ENCODE measurements around the gene ATXN7L2. TPM values are rescaled to one million over a fixed set of nuclear protein-coding genes. Genes with fewer than 3 reads are reported as not detected.

The ATXN7L2 gene
- total RNA-seq, 1 experiment from 2014 or later: 5.0 TPM

GRCh38 chr1:109498161-109498801, 14.6 kb downstream of the ATXN7L2 start:
- DNase-seq (ENCODE audit: low read depth): peak; percentile 33

- DNase-seq (ENCODE audit: low read depth): no peak
These were observed 15.4 kb downstream of the ATXN7L2 start for GRCh38 chr1:109499081-109499480.

DNA sequence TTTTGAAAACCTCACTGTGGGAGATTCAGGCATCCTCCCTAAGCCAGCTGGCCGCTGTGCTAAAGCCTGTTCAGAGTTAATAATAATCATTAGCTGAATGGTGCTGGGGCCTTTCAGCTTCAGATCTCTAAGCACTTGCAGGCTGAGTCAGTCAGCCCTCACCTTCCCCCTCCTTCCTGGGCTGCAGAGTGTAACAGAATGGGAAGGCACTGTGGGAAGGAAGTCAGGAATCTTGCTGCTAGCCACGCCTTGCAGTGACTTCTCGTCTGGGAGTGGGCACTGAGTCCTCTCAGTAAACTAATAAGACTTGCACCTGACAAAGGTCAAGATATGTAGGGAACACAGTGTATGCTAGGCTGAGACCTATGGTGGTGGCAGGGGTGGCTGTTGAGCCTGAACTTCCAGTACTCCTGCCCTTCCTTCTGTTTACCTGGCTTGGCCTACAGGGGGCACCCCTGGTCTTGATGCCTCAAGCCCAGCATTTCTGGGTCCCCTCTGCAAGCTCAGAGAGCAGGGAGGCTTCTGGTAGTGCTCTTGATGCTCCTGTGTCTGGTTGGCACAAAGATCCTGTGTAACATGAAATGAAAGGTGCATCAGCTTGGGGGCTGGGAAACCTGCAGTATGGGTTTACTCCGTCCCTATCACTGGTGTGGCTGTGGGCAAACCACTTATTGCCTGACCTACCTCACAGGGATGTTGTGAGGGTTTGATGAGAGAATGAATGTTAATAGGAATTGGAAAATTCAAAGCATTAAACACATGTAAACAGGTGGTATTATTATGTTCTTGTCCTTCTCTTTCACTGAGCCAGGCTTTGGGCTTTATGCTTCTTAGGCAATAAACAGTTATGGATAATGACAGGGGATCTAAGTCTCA, 16.2 kb downstream of the ATXN7L2 start:
- DNase-seq (ENCODE audit: low read depth): peak; percentile 41

GRCh38 chr1:109500941-109501381, 17.3 kb downstream of the ATXN7L2 start:
- no peak for DNase-seq (ENCODE audit: low read depth)

DNA sequence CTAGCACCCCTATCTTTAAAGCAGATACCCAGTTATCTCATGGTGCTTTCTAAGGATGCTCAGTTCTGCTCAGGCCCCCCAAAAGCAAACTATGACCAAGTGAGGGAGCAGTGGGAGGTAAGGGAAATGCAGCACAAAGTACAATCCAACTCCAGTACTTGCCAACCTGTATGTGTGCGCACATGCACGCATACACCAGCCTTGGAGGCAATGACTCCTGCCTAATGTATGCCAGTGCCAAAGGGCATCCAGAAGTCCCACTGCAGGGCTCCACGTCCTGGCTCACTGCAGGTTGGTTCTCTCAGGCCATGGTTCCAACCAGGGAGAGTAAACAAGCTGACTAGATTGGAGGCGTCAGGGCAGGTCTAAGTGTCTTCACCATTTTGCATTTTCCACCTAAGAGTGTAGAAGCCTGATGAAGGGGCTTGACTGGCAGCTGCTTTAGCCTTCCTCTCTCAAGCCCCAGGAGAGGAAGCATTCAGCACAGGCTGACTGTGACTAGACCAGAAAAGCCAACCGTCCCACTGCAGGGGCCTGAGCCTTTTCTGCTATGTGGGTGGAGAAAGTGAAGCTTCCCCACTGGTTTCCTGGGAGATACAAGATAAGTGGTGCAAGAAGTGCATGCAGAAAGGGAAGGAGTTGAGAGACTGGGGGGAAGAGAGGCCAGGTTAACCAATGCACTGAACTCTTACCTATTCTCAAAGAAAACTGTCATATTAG, 18.1 kb downstream of the ATXN7L2 start:
- DNase-seq (ENCODE audit: low read depth): no peak

GRCh38 chr1:109502364-109502851, 18.7 kb downstream of the ATXN7L2 start:
- DNase-seq (ENCODE audit: low read depth): no peak

DNA sequence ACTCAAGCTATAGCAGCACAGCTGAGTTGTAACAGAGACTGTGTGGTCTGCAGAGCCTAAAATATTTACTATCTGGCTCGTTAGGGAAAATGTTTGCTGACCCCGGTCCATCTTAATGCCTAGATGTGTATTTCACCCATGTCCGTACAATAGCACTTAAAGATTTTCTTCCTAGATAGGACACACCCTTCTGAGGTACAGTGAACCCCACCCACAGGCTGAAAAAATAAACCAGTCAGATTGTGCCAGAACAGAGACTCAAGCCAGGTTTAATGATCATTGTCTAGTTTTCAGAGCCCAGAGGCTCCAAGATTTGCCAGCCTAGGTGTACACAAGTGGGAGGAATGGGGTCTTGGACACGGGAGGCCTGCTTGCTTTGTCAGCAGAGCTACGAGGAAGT, 20.2 kb downstream of the ATXN7L2 start:
- DNase-seq (ENCODE audit: low read depth): no peak

- DNase-seq (ENCODE audit: low read depth): no peak
These were observed 21.3 kb downstream of the ATXN7L2 start for GRCh38 chr1:109504974-109505373.

DNA sequence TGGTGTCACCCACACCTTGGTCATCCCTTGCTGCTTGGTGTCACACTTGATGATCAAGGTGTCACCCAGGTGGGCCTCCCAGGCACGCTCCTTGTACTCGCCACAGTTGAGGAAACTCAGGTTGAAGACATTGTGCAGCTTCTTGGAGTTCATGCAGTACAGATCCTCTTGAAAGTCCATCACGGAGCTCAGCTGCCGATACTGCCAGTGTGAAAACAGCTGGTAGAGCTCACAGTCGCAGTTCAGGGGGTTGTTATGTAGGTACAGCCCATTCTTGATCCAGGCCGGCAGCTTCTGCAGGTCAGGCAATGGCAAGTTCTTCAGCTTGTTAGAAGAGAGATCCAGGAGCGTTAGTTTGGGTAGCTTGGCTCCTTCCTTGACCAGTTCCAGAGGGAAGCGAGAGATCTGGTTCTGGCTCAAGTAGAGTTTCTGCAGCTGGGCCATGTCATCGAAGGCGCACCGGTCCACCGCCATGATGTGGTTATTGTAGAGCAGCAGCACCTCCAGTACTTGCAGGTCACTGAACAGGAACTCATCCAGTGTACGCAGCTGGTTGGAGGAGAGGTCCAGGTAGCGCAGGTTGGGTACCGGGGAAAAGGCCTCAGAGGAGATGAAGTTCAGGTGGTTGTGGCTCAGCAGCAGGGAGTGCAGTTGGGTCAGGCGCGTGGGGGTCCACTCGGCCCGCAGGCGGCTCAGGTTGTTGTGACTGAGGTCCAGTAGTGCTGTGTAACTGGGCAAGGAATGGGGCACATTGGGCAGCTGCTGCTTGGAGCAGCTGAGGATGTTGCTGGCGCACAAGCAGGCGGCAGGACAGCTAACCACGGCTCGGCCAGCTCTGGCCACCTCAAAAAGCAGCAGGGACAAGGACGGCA, 24.5 kb downstream of the ATXN7L2 start:
- DNase-seq (ENCODE audit: low read depth): no peak

DNA sequence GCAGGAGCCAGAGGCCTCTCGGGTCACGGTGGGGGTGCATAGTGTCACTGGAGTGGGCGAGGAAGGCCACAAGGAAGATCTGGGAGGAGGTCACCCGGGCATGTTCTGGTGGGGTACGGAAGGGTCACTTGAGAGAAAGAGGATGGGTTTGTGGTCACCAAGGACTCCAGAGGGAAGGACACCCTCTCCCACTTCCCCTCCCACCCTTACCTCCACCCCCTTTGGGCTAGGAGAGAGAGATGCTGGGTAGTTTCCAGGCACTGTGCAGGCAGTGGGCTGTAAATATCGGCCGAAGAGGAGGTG, 25.1 kb downstream of the ATXN7L2 start:
- no peak for DNase-seq (ENCODE audit: low read depth)

DNA sequence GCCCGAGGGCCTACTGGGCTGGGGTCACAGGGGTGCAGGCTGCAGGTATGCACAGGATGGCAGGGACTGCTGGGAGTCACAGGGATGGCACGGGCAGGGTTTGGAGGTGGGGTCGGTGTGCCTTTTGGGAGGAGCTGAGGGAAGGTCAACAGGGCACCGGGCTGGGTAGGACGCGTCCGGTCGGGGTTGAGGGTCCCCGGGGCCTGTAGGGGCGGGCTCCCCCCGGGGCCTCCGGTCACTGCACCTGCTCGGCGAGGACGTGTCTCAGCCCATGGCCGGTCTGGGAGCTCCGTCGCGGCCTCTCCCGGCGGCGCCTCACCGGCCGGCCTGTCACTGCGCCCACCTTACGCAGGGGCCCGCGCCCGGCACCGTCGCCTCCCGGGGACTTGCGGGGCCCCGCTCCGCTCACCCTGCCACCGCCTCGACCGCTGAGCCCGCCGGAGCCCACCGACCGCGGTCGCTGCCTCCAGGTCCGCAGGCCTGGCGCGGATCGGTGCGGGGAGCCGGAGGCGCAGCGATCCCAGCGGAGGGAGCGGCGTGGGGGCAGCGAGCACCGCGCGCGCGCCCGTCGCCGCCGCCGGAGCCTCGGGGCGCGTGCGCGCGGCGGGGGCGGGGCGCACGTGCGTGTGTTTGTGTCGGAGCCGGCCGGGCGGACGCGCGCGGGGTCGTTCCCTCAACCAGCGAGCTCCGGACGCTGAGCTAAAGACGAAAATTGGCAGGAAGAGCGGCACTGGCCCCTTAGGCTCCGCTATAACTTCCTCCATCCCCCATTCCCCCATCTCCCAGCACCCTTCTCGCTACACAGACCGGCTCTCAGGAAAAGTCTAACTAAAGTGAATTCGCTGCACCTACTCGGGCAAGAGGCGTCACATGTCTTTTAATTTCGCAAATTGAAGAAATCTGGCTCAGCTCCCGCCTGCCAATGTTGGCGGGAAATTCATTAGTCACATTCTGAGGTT, 25.8 kb downstream of the ATXN7L2 start, which contains the start of gene AMIGO1:
Gene AMIGO1, minus strand, starts transcription at position 552 of the 959 bp plus-strand sequence. CDS start 815 bp downstream, outside the sequence.
- peak; percentile 40 for DNase-seq (ENCODE audit: low read depth)

DNA sequence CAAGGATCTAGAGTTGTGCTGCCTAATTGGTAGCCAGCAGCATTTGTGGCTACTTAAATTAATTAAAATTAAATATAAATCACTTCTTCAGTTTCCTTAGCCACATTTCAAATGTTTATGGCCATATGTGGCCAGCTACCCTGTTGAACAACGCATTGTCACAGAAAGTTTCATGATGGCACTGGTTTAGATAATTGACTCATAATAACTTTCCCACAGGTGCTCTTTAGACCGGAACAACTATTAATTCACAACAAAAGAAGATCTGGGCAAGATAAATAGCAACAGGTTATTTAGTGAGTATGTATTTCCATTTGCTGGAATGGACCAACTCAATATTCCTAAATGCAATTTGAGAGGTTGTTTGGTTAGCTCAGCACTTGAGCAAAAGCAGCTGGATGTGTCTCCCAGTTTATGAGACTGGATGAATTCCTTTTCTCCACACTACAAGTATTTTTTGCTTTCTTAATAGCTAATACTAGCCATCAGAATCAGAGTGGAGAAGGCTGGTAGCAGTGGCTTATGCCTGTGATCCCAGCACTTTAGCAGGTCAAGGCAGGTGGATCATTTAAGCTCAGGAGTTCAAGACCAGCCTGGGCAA, 29.5 kb downstream of the ATXN7L2 start:
- no peak for DNase-seq (ENCODE audit: low read depth)

- peak; percentile 55 for DNase-seq (ENCODE audit: low read depth)
These were observed 31.1 kb downstream of the ATXN7L2 start for GRCh38 chr1:109514846-109515245.

- DNase-seq (ENCODE audit: low read depth): peak; percentile 86
These were observed 33.2 kb downstream of the ATXN7L2 start for GRCh38 chr1:109516872-109517271.

GRCh38 chr1:109517337-109517736, 33.6 kb downstream of the ATXN7L2 start:
- no peak for DNase-seq (ENCODE audit: low read depth)

- DNase-seq (ENCODE audit: low read depth): no peak
These were observed 37.6 kb downstream of the ATXN7L2 start for GRCh38 chr1:109521002-109521951.

GRCh38 chr1:109522026-109522425, 38.3 kb downstream of the ATXN7L2 start:
- no peak for DNase-seq (ENCODE audit: low read depth)

DNA sequence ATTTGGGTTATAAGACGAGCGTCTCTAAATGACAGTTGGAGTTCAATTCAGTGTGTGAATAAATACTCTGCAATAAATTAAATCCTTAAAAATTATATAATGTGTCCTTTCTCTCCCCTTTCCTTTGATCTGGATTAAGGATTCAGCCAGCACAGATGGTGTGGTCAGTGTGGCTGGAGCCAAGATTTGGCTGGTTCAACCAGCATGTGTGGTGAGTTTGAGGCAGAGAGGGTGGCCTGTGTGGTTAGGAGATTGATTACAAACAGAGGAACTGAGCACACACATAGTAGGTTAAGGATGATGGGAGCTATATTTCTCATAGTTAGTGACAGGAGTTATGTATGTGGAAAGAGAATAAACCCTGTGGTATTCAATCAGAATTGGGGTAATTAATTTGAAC, 40.0 kb downstream of the ATXN7L2 start:
- no peak for DNase-seq (ENCODE audit: low read depth)
